Stimulated activated CD4-positive, alpha-beta T cell treated with anti-CD3 and anti-CD28 coated beads, Interleukin-4, amount 100 ng/mL, for 48 hours (primary cell): ENCODE measurements around the gene FSTL4.
"Not testable (repeated sequence)": the region's sequence is repeated elsewhere in the genome, so short reads cannot be mapped to it uniquely, and the experiment has no call there.

Experiments
- DNase-seq, 2 donors: peaks; one replicate each; pipeline ENCODE4 v3.0.0-alpha.2; 2020; ENCODE audit warnings: low read depth in 2 of 2

Gene FSTL4

DNA sequence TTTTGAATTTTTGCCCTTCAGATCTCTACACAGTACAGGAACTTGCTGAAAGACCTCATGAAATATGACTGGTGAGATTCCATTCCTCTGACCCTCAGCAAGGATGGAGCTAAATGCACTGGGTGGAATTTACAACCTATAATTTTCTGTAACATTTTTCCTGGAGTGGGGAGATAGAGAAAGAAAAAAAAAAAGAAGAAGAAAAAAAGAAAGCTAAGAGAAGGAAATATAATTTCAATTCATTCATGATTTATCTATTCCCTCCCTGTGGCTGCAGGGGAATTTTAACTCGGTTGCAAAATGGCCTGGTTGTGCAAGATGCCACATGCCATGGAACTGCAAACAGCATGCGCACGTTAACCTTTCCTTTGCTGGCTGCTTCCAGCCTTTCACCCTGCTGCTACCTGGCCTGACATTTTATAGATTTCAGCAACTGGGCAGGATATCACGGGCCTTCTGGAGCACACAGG is 155.4 kb downstream of the FSTL4 start:
- no peak for DNase-seq

DNA sequence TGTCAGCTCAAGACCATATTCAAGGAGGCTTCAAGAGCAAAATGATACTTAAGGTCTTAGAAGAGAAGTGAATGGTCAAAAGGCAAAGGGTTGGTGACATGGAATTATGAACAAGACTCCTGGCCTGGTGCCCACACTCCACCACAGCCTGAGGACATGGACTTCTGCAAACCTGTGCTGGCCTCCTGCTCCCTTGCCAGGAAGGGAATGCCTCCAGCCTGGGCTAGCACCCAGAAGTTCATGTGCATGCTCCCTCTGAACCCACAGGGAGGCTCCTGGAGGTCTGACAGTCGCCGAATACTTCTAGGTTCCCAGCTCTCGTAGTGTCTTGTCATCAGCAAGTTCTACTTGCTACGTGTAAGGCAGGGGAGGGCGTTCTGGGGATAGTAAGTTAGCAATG is 156.7 kb downstream of the FSTL4 start:
- no peak for DNase-seq

DNA sequence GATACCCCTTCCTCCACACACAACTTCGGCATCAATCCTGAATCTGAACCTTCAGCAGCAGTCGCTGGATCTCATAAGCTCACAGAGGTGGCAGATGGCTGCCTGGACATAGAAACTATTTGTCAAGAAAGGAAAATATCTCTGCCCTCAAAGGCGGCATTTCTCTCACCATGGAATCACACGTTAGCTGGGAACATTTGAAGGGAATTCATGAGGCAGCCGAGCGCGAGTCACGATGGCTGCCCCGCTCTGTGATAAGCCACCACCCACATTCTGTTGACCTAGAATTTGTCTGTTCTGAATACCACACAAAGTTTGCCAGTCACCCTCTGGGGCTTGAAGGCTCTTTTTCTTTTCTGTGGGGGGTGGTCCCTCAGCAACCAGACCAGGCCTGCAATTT is 157.9 kb downstream of the FSTL4 start:
- DNase-seq: no peak

DNA sequence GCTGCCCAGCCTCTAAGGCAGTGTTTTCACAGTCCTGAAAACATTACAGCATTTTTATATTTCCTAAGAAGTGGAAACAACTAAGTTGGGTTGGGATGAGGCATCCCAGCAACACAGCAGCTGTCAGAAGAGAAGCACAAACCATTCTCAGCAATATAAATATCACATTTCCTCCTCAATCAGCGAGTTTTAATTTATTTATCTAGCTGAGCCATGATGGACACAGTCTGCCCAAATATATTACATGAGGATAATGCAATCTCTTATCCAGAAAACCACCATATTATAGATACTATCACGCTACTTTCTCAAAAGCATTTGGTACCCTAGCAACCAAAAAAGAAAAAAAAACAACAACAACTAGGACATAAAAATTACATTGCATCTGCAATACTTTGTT is 158.5 kb downstream of the FSTL4 start:
- no peak for DNase-seq

DNA sequence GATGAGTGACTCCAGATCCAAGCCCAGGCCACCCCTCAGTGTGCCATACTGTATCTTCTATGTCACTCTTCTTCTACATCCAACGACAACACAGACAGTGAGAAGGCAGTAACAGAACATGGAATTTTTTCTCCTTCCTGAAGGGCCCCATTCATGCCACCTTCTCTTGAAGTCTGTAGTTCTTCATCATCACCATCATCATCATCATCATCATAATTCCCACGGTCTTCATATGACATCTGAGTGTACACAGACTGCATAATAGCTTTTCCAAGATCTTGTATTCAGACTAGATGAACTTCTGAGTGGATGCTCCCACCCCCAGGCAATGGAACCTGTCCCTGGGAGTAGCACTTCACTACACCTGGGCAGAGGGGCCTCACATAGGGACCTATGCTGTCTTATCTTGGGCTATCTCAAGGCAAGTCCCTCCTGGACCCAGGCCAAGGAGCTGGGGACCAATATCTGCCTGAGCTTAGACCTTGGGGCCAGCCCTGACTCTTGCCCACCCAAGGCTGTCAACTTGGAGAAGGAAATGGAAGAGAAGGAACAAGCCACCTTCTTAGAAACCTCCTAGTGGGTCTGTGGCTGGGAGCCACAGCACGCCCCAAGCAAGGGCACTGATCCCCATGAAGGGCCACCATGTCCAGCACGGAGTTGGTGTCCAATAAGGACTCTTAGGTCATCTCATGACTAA is 159.1 kb downstream of the FSTL4 start:
- no peak for DNase-seq

DNA sequence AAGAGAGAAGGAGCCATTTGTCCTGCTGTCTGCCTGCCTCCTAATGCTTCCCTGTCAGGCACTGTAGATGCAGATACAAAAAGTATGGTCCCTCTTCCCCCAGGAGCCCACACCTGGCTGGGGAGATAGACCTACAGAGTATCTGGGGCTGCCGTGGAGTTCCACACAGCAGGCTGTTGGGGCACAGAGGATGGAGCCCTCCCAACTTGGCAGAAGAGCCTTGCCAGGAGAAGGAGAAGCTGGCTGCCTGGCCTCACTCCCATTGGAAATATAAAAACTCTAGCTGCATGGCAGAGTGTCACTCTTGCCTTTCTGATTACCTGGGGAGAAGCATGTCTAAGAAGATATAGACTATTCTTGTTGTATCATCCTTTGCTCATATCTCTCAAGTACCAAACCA is 160.4 kb downstream of the FSTL4 start:
- no peak for DNase-seq

DNA sequence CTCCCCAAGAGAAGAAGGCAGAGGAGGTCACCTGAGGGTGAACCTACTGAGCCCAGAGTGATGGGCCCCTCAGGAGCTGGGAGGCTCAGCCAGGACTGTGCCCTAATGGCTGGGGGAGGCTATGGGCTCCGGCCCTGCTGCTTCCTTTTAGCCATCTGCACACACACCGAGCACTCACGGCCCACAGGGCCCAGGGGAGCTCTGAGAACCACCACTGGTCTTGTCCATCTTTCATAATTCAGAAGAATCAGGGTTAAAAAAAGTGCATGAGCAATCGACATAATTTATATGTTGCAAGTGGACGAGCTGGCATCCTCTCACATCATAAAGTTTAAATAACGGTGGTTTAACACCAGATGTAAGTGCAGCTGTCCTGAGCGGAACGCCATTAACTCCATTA is 162.1 kb downstream of the FSTL4 start:
- no peak for DNase-seq

DNA sequence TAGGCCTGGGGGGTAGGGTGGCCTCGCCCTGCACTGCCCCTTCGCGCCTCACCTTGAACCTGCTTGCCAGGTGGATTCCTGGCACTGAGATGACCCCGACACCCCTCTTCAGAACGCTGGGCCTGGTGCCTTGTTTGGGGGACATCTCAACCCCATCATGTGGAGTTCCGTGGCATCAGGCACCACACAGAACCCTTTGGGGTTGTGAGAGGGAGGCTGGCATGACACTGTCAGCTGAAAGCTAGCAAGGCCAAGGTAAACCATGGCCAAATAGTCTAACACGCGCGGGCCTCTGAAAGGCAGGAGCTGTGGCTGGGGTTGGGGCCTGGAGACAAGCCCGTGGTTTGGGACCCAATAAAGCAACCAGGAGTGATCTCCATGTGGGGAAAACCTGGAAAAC is 163.2 kb downstream of the FSTL4 start:
- DNase-seq: no peak

DNA sequence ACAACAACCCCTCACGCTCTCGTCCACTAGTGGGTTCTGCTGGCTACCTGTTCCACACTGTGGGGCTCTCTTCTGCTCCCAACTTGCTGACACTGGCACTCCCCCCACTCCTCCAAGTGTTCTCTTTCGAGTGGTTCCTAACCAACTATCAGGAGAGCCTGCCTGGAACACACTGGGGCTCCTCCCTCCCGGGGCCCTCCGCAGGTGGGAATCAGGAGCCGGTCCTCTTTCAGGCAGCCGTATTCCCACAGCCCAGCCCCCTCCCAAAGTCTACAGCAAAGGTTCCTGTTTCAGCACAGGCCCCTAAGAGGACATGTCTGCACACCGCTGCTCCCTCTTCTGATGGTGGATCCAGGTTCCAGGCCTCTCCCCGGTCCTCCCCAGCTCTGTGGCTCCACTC is 165.9 kb downstream of the FSTL4 start:
- DNase-seq: no peak

DNA sequence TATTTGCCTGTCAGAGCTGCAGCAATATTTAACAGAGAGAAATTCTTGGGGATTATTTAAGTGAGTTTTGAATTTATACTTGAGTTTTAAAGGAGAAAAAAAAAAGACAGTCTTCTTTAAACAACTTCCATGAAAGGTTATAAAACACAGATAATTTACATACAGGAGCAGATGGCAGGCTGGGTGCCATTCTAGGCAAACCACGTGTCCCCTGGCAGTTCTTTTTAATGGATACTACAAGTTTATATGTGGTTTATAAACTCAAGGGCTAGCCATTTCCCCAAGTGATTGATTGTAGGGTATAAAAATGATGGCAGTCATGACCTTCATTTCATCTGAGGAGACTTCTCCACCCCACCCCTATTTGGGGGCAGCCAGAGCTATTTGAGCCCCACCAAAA is 166.6 kb downstream of the FSTL4 start:
- DNase-seq: no peak

DNA sequence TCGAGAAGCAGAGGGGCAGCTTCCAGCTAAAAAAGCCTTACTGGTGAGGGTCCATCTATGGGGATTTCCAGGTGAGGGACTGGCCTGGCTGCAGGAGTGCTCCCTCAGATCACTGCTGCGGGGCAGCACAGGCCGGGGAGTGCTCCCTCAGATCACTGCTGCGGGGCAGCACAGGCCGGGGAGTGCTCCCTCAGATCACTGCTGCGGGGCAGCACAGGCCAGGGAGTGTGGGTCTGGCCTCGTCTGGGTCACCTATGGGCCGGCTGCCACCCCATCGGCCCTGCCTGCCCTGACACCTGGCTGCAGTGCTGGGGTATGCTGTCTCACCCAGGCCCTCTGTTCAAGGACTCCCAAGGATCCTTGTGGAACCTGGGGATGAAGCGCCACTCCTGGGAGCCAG is 167.1 kb downstream of the FSTL4 start:
- DNase-seq: not testable (repeated sequence)

DNA sequence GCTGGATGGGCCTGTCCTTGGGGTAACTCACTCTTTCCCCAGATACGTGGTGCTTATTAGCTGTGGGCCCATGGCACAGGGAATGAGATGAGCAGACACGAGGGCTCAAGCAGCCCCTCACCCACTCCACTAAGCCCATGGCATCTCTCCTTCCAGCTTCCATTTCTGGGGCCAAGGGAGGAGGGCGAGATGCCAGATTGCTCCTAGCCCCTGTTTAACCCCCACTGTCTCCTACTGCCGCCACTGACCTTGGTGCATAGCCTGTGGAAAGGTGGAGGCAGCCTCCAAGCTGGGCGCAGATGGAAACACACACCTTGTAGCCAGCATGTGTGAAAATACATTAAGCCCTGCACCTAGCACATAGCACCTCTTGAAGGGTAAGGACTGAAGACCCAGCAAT is 167.6 kb downstream of the FSTL4 start:
- DNase-seq: no peak

DNA sequence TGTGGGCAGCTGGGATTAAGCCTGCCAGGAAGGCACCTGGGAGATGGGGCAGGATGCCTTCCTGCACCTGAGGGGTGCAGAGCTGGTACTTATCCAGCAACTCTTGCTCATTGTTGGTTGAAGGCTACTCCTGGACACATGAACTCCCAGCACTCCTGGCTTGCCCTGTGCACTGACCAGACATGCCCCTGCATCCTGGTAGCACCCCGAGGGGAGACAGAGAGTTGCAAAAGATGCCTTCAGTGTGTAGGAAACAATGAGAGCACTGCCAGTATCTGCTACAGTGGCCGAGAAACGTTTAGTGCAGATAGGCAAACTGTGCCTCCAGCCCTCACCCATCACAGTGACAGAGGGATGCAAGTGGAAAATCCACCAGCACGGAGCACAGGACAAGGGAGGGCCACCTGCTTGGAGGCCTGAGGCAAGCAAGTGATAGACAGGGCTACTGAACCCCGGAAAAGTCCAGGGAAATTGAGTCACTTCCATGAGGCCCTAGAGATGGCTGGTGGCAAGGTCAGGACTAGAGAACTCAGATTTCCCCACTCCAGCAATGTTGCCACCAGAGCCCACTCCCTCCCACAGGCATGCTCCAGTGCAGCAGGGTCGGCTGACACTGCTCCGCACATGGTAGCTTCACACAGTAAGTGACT is 171.1 kb downstream of the FSTL4 start:
- DNase-seq: no peak

DNA sequence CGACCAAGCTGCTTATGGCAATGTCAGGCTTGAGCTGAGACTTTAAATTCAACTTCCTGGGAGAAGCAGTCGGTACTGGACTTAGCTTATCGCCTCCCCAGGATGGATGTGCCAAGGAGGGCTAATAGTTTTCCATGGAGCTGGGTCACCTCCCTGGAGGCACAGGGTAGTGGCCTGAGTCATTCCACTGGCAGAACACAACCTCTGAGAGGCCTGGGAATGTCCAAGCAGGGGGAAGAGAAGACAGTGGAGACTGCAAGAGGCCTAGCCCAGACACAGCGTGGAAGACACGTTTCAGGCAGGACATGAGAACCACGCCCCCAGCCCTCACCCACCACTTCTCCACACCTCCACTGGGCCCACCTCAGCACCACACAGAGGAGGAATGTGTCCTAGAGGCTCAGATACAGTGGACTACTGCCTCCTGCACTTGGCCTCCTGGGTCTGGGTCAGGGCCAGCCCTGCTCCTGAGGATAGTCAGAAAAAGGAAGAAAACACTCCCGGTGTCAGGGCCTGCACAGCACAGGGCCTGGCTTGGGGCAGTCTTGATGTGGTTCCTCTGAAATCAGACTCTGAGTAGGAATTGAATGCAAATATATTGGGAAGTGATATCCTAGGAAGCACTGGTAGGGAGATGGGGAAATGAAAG is 171.8 kb downstream of the FSTL4 start:
- no peak for DNase-seq

DNA sequence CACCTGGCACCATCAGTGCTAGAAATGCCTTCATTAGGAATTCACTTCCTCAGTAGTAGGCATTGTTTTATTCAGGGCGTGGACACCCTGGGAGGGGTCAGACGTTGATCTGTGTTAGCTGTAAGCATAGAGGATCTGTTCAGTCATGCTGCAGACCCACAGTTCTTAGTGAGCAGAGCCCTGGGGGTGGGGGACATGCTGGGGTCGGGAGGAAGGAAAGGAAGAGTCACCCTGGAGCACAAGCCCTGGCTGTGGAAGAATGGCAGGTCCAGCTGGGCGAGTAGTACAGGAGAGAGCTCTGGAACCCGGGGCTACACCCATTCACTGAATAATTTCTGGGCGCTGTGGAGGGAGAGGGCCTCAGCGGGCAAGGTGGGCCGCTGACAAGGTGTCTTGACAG is 172.5 kb downstream of the FSTL4 start:
- DNase-seq: no peak

DNA sequence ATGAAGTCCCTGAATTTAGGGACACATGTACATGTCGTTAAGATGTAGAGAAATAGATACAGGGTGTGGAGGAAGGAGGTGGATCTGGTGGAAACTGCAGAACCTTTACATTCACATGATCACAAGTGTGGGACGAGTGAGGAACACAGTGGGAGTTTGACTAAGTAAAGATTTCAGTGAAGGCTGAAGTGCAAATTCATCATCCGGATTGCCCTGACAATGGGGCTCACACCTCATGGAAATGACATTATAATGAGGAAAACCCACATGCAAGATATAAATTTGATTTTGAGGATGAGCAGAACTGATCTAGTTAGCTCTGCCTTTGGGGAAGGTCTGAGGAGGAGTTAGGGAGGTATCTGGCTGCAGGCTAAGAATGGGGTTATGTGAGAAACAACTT is 173.9 kb downstream of the FSTL4 start:
- no peak for DNase-seq

DNA sequence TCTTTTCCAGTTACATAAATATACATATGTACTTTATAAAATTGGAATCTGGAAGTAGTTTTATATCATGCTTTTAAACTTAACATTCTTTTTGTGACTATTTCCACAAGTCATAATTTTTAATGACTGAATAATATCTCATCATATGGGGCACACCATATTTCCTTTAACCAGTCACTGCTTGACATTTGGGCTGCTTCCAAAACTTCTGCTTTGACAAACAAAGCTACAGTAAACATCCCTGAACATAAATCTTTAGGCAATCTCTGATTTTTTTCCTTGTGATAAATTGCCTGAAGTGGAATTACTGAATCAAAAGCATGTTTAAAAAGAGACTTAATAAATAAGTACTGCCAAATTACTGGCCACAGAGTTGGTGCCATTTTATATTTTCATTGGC is 178.0 kb downstream of the FSTL4 start:
- DNase-seq: no peak

DNA sequence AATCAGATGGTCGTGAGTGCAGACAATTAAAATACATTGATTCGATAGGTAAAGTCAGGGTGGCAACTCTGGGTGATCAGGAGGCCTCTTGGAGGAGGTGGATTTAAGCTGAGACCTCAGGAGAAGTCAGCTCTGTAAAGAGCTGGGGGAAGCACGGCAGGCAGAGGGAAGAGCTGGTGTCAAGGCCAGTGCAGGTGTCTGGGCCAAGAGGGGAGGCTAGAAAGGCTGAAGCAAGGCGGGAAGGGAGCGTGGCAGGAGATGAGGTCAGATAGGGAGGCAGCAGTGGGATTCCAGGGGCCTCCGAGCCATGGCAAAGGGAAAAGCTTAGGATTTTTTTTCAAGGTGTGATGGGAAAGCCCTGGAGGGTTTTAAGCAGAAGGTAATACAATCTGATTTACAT is 178.7 kb downstream of the FSTL4 start:
- DNase-seq: no peak

DNA sequence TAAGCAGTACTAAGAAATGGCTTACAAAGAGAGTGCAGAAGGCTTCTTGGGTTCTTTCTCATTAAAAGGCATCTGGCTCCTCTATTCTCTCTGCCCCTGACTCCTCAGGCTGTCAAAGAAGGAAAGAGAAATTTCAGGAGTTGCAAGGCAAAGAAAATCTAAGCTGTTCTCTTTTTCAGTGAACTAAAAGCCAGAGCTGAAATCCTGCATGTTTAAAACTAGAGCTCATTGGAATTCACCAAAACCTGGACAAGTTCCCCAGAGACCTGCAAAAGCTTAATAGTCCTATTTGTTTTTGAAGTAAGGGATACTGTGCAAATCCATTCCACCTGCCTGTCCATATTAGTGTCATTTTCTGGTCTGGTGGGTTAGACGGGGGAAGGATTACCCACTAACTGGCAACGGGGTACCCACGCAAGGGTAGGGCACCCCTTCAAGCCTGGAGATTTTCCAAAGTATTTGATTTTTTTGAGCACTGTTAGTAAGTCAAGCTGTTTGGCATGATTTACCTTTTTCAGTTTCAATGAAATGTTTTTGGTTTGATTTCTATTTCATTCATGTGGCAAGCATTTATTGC is 179.3 kb downstream of the FSTL4 start:
- DNase-seq: no peak

DNA sequence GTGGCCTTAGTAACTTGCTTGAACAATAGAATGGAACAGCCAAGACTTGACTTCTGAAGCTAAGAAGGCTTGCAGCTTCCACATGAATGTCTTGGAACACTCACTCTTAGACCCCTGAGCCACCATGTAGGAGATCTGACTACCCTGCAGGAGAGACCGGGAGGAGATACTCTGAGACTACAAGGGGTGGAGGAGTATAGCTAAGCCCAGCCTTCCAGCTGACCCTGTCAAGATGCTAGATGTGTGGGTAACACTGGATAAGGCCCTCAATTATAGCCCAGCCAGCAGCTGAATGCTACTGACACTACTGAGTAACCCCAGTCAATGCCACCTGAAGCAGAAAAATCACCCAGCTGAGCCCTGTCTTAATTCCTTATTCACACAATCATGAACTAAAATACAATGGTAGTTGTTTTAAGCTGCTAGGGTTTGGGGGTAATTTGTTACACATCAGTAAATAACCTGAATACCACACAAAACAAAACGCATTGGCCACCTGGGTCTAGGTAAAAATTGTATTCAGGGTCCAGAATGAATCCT is 180.9 kb downstream of the FSTL4 start:
- DNase-seq: no peak

DNA sequence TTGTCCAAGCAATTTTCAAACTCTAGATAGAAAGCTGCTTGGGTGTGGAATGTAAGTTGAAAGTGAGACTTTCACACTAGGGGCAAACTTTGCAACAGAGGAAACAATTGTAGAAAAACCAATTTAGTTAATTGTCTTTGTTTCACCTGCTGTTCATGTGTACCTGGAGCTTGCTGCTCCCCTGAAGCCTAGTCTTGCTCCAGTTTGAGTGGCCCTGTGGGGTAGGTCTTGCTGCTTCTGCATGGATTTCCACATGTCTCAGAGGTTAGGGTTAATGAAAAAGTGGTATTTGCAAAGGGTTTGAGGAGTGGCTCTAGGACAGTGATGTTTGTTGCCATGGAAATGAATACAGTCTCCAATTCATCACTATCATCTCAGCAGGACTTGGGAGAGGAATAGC is 182.2 kb downstream of the FSTL4 start:
- DNase-seq: no peak

DNA sequence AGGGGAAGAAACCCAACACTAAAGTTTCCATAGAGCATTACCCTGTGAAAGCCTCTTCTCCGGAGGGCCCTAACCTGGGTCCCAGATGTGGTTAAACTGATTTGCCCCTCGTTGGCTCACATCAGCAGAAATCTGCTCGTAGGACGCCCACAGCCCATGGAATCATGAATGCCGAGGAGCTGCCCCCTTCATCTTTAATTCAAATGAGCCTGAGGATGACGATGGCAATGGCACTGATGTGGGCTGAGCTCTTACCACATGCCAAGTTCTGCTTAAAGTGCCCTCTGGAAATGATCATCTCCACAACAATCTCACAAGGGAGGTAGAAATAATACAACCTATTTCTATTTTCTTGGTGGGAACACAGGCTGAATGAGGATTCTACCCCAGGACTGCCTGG is 183.3 kb downstream of the FSTL4 start:
- no peak for DNase-seq
